Central memory CD8-positive, alpha-beta T cell (primary cell): ENCODE measurements around the gene SMG7.
A peak's percentile ranks its signal among the peaks of the same experiment; 100 is the strongest.

ENCODE experiments used
- ATAC-seq: fragments of 150-1000 bp; cut with Tn5 transposase; replicated peaks from 2 replicates; pipeline ENCODE4 v1.10.0; 2022; ENCODE audit warnings: mild to moderate bottlenecking, moderate FRiP score, moderate number of reproducible peaks; ENCODE audit not compliant: poor library complexity, severe bottlenecking; ENCODE audit errors: extremely low read depth
- DNase-seq, 2 donors: peaks; one replicate each; pipeline ENCODE4 v3.0.0; 2021; ENCODE audit warnings: low spot score in 2 of 2
- H3K27ac Mint-ChIP-seq: one replicate; pipeline ENCODE4 v1.8.0; 2022; ENCODE audit warnings: low read depth, mild to moderate bottlenecking, moderate library complexity, mixed read lengths
- H3K27me3 Mint-ChIP-seq: one replicate; pipeline ENCODE4 v1.8.0; 2022; ENCODE audit warnings: mixed read lengths
- H3K36me3 Mint-ChIP-seq: one replicate; pipeline ENCODE4 v1.8.0; 2022; ENCODE audit warnings: mild to moderate bottlenecking, moderate library complexity, mixed read lengths; ENCODE audit not compliant: insufficient read depth
- H3K4me1 Mint-ChIP-seq: one replicate; pipeline ENCODE4 v1.8.0; 2022; ENCODE audit warnings: mixed read lengths
- H3K4me3 Mint-ChIP-seq: one replicate; pipeline ENCODE4 v1.8.0; 2022; ENCODE audit warnings: mild to moderate bottlenecking, moderate library complexity, mixed read lengths
- H3K9me3 Mint-ChIP-seq: one replicate; pipeline ENCODE4 v1.8.0; 2022; ENCODE audit warnings: mixed read lengths

Gene SMG7

GRCh38 chr1:183590244-183591191 lies 118.2 kb downstream of the SMG7 start, which contains the start of gene NCF2:
Gene NCF2 (minus strand): TSS chr1:183590459. CDS start chr1:183590329, 130 bp downstream.
- H3K9me3 Mint-ChIP-seq = no peaks in the 10 kb centered on the region
- H3K36me3 Mint-ChIP-seq = peaks cover 2% of the 10 kb centered on the region
- peak within 1 kb of the TSS; percentile 54 for H3K4me3 Mint-ChIP-seq
- peak; percentile 68 for ATAC-seq
- no peak for DNase-seq
- H3K27me3 Mint-ChIP-seq = no peaks in the 10 kb centered on the region
- H3K4me1 Mint-ChIP-seq = peaks cover 19% of the 10 kb centered on the region
- peak within 1 kb of the TSS; percentile 77 for H3K27ac Mint-ChIP-seq

DNA sequence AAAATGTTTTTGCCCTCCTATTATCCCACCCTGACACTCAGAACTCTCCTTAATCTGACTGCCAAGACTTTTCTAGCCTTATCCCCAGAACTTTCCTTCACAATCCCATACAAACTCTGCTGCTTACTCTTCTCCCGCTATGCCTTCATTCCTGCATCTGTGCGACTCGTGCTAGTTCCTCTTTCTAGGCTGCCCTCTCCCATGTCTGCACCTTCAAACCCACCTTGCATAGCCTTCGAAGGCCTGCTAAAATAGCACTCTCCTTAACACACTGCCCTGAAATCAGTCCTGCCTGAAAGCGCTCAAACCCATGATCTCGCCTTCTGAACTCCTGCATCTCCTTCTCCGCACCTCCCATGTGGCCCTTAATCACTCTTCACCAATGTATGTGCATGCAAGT lies 120.4 kb downstream of the SMG7 start:
- H3K27me3 Mint-ChIP-seq = no peaks in the 10 kb centered on the region
- H3K36me3 Mint-ChIP-seq = no peaks in the 10 kb centered on the region
- H3K4me1 Mint-ChIP-seq = peaks cover 19% of the 10 kb centered on the region
- H3K9me3 Mint-ChIP-seq = no peaks in the 10 kb centered on the region
- no peak overlapping the region for H3K4me3 Mint-ChIP-seq
- DNase-seq (no peak), ATAC-seq (no peak)
- no peak overlapping the region for H3K27ac Mint-ChIP-seq

- no peak overlapping the region for H3K4me3 Mint-ChIP-seq
- peaks cover 21% of the 10 kb centered on the region for H3K4me1 Mint-ChIP-seq
- ATAC-seq (no peak), DNase-seq (no peak)
- H3K9me3 Mint-ChIP-seq = no peaks in the 10 kb centered on the region
- no peak overlapping the region for H3K27ac Mint-ChIP-seq
- H3K36me3 Mint-ChIP-seq = no peaks in the 10 kb centered on the region
- H3K27me3 Mint-ChIP-seq = no peaks in the 10 kb centered on the region
Observed at GRCh38 chr1:183593356-183593755, 121.1 kb downstream of the SMG7 start.

DNA sequence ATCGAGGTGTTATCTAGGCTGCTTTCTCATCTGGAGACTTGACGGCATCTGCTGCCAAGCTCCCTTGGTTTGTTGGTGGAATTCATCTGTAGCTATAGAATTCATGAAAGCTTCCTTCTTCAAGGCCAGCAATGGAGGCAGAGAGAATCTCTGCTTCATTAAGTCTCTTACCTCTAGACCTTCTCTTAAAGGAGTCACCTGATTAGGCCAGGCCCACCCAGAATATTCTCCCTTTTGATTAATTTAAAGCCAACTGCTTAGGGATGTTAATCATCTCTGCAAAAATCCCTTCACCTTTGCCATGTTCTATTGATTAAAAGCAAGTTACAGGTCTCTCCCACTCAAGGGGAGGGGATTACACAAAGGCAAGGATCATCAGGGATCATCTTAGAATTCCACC lies 123.2 kb downstream of the SMG7 start:
- ATAC-seq (no peak), DNase-seq (no peak)
- Mint-ChIP-seq H3K27me3 (no peaks in the 10 kb centered on the region), H3K27ac (no peak overlapping the region), H3K4me1 (peaks cover 9% of the 10 kb centered on the region), H3K9me3 (no peaks in the 10 kb centered on the region), H3K4me3 (no peak overlapping the region), H3K36me3 (no peaks in the 10 kb centered on the region)

- Mint-ChIP-seq H3K36me3 (no peaks in the 10 kb centered on the region), H3K9me3 (no peaks in the 10 kb centered on the region), H3K4me3 (no peak overlapping the region), H3K27me3 (no peaks in the 10 kb centered on the region), H3K27ac (no peak overlapping the region), H3K4me1 (peaks cover 4% of the 10 kb centered on the region)
- DNase-seq (no peak), ATAC-seq (no peak)
Observed at GRCh38 chr1:183596500-183596899, 124.2 kb downstream of the SMG7 start.

DNA sequence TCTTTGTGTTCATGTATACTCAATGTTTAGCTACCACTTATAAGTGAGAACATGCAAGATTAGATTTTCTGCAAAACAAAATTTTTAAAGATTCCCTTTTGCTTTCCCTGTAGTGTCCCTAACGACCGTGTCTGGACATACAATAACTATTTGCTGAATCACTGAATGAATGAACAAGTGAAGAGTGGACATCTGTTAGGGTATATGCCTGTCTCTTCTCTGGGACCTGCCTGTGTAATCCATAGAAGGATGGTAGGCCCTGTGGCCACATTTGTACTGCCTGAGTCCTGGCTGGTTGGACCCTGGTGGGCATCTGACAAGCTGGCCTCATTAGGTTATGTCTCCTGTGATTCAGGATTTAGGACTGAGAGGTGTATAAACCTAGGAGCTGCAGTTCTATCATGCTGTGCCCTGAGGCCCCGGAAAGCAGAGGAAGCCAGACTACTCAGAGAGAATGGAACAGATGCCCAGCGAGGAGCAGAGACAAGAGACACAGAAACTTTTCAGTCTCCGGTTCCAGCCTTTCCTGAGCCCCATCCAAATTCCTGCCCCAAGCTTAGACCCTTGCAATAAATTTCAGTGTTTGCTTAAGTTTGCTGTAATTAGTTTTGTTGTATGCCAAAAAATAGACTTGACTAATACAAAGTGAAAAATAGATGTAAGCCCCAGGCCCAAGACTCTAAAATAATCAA lies 125.5 kb downstream of the SMG7 start:
- Mint-ChIP-seq H3K27me3 (no peaks in the 10 kb centered on the region), H3K4me3 (no peak overlapping the region), H3K9me3 (no peaks in the 10 kb centered on the region), H3K27ac (no peak overlapping the region), H3K36me3 (no peaks in the 10 kb centered on the region), H3K4me1 (peaks cover 4% of the 10 kb centered on the region)
- ATAC-seq (no peak), DNase-seq (no peak)

- ATAC-seq (no peak), DNase-seq (no peak)
- H3K4me1 Mint-ChIP-seq = peaks cover 4% of the 10 kb centered on the region
- no peak overlapping the region for H3K27ac Mint-ChIP-seq
- no peaks in the 10 kb centered on the region for H3K9me3 Mint-ChIP-seq
- no peaks in the 10 kb centered on the region for H3K36me3 Mint-ChIP-seq
- H3K4me3 Mint-ChIP-seq = no peak overlapping the region
- H3K27me3 Mint-ChIP-seq = no peaks in the 10 kb centered on the region
Observed at GRCh38 chr1:183598386-183598785, 126.1 kb downstream of the SMG7 start.

DNA sequence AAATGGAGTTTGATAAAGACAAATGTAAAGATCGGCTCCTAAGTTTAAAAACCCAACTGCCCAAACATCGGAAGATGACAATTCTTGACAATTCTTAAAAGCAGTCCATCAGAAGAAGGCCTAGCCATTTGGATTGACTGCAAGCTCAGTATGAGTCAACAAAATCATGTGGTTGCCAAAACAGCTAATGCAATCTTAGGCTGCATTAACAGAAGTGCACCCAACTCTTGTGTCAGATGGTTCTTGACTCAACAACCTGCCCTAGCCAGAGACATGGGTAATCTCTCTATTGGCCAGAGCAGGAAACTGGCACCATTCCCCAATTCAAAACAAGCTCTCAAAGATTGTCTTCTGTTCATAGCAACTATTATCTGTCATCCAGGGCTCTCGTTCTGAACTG lies 127.8 kb downstream of the SMG7 start:
- no peaks in the 10 kb centered on the region for H3K36me3 Mint-ChIP-seq
- peaks cover 4% of the 10 kb centered on the region for H3K4me1 Mint-ChIP-seq
- peaks cover 7% of the 10 kb centered on the region for H3K27me3 Mint-ChIP-seq
- H3K27ac Mint-ChIP-seq = no peak overlapping the region
- H3K9me3 Mint-ChIP-seq = no peaks in the 10 kb centered on the region
- ATAC-seq (no peak), DNase-seq (no peak)
- H3K4me3 Mint-ChIP-seq = no peak overlapping the region

DNA sequence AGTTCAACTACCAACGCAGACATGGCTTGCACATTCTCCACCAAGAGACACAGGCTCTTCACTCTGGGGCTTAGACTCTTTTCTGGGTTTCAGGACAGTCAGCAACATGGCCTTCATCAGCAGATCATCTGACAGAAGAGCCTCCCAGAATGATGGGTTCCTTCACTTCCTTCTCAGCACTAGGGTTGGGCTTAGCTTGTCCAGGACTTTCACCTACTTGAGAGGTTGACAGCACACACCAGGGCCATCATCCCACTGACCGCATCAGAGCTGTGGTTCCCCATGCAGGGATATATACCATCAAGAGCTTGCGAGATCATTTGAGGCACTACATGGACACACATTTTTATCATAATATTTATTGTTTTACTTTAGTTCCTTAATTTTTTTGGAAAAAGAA lies 128.3 kb downstream of the SMG7 start:
- Mint-ChIP-seq H3K4me1 (peaks cover 4% of the 10 kb centered on the region), H3K9me3 (no peaks in the 10 kb centered on the region), H3K4me3 (no peak overlapping the region), H3K27me3 (peaks cover 7% of the 10 kb centered on the region), H3K27ac (no peak overlapping the region), H3K36me3 (no peaks in the 10 kb centered on the region)
- DNase-seq (no peak), ATAC-seq (no peak)

DNA sequence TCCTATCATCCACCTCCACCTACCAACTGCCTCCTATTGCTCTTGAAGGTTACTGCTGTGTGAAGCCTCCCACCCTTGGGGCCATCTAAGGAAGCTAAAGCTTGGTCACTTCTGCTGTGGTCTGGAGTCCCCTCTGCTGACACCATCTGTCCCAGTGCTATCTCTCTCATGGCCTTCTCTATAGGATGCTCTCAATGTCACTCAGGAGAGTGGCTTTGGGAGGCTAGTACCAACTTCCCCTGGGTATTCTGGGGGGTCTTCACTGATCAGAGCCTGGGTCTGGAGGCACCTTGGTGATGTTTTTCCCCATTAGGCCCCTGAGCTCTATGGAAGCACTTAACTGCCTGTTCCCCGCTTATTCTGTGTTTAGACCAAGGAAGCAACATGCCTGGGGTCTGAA lies 130.2 kb downstream of the SMG7 start:
- H3K27ac Mint-ChIP-seq = no peak overlapping the region
- no peak for ATAC-seq
- H3K4me3 Mint-ChIP-seq = no peak overlapping the region
- no peaks in the 10 kb centered on the region for H3K36me3 Mint-ChIP-seq
- peaks cover 4% of the 10 kb centered on the region for H3K4me1 Mint-ChIP-seq
- H3K9me3 Mint-ChIP-seq = no peaks in the 10 kb centered on the region
- DNase-seq = no peak
- H3K27me3 Mint-ChIP-seq = peaks cover 7% of the 10 kb centered on the region
